ENCODE data around the gene DBT.
A peak's percentile ranks its signal among the peaks of the same experiment; 100 is the strongest.
"Not testable (repeated sequence)": the region's sequence is repeated elsewhere in the genome, so short reads cannot be mapped to it uniquely, and the experiment has no call there.

Gene DBT

GRCh38 chr1:100249537-100250257 lies at the start of gene DBT:
Gene DBT, minus strand, starts transcription at chr1:100249834. Its CDS starts 14 bp downstream, at chr1:100249820.
- DNase-seq (ENCODE audit: low spot score), result peak; percentile 97

DNA sequence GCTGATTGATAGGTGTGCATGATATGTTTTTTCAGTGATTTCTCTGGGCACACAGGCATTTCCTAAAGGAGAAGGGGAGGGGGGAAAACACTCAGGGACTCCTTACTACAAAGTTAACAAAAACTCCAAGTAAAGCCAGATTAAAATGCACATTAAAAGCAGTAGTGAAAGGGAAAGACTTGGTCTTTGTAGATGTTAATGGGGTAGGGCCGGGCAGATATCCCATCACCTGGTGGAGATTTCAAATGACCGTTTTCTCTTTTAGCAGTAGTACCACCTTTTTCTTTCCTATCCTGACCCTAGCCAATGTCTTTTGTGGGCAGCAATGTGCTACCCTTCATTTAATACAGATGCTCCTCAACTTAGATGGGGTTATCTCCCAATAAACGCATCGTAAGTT lies 48.9 kb upstream of the DBT start:
- DNase-seq (ENCODE audit: low spot score), result no peak

GRCh38 chr1:100296997-100297396 lies 47.4 kb upstream of the DBT start:
- DNase-seq (ENCODE audit: low spot score), result not testable (repeated sequence)

DNA sequence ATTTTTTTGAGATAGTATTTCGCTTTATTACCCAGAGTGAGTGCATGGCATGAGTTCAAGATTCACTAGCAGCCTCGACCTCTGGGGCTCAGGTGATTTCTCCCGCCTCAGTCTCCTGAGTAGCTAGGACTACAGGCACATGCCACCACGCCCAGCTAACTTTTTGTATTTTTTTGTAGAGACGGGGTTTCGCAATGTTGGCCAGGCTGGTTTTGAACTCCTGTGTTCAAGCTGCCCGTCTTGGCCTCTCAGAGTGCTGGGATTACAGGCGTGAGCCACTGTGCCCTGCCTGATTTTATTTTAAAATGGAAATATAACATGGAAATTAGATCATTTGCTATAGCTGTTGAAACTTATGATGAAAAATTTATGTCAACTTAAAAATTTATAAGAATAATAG lies 46.5 kb upstream of the DBT start:
- no peak for DNase-seq (ENCODE audit: low spot score)

DNA sequence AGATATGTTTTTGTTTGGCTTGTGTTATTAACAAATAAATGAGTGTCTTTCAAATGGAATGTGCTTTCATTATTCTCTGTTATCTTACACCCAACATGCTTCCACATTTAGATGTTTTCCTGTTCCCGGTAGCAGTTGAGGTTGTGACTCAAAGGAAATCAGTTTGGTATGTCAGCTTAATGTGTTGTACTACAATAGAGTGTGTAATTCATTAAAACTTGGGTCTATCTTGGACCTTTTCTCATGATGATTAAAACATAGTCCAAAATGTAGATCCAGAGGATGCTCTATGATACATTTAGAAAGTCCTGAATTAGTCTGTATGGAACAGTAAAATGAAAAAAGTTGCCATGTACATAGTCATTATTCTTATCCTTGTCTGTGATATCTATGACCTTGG lies 43.1 kb upstream of the DBT start:
- DNase-seq (ENCODE audit: low spot score), result no peak

DNA sequence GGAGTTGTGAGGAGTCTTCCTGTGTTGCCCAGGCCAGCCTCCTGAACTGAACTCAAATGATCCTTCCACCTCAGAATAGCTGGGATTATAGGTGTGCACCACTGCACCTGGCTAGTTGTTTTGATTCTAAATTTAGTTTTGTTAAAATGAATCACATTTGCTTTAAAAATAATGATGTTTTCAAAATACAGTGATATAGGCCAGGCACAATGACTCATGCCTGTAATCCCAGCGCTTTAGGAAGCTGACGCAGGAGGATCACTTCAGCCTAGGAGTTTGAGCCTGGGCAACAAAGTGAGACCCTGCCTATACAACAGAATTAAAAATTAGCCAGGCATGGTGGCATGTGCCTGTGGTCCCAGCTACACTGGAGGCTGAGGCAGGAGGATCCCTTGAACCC lies 40.7 kb upstream of the DBT start:
- no peak for DNase-seq (ENCODE audit: low spot score)

- no peak for DNase-seq (ENCODE audit: low spot score)
These were observed 37.5 kb upstream of the DBT start for GRCh38 chr1:100287162-100287561.

- DNase-seq (ENCODE audit: low spot score), result no peak
These were observed 35.0 kb upstream of the DBT start for GRCh38 chr1:100284591-100284990.

GRCh38 chr1:100279954-100280682 lies 30.5 kb upstream of the DBT start:
- DNase-seq (ENCODE audit: low spot score), result no peak

DNA sequence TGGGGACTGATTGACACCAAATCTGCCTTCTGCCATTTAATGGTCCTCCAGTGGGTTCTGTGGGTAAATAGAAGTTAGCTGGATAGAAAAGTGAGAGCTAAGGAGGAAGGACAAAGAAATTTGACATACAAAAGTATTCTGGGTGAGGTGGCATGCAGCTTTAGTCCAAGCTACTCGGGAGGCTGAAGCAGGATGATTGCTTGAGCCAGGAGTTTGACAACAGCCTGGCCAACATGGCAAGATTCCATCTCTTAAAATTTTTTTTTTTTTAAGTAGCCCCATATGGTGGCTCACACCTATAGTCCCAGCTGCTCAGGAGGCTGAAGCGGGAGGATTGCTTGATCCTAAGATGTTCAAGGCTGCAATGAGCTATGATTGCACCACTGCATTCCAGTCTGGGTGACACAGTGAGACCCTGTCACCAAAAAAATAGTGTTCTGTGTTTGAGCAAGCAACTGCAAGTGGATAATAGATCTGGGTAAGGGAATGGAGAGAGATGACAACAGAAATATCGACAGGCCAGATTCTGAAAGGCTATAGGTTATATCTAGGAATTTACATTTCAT lies 29.8 kb upstream of the DBT start:
- DNase-seq (ENCODE audit: low spot score), result no peak

GRCh38 chr1:100277866-100278265 lies 28.2 kb upstream of the DBT start:
- no peak for DNase-seq (ENCODE audit: low spot score)

- DNase-seq (ENCODE audit: low spot score), result no peak
These were observed 18.6 kb upstream of the DBT start for GRCh38 chr1:100268202-100268601.

DNA sequence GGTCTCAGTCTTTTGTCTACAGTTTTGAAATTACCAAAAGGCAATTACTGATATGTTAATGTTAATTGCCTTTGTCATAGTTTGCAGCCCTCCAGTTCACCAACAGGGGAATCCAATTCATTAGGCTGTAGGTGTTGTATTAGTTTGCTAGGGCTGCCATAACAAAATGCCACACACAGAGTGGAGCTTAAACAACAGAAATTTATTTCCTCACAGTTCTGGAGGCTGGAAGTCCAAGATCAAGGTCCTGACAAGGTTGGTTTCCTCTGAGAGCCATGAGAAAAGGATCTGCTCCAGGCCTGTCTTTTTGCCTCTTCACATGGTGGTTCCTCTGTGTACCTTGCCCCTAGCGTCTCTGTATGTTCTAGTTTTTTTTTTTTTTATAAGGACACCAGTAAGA lies 17.6 kb upstream of the DBT start:
- DNase-seq (ENCODE audit: low spot score), result no peak

DNA sequence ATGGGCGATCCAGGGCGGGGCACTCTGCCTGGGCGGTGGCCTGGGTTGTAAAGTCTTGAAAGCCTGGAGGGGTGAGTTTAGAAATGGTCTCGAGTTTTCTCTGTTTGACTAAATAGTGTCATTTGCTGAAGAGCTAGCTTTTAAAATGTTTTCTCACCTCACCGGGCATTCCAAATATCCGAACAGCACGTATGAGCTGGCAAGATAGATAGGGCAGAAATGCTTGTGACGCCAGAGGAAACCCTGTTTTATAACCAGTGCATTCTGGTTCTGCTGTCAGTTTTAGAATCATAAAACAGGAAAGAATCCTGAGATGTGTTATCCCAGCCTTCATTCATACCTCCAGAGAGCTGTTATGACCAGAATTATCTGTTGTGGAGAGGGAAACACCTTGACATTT lies 17.1 kb upstream of the DBT start:
- no peak for DNase-seq (ENCODE audit: low spot score)

DNA sequence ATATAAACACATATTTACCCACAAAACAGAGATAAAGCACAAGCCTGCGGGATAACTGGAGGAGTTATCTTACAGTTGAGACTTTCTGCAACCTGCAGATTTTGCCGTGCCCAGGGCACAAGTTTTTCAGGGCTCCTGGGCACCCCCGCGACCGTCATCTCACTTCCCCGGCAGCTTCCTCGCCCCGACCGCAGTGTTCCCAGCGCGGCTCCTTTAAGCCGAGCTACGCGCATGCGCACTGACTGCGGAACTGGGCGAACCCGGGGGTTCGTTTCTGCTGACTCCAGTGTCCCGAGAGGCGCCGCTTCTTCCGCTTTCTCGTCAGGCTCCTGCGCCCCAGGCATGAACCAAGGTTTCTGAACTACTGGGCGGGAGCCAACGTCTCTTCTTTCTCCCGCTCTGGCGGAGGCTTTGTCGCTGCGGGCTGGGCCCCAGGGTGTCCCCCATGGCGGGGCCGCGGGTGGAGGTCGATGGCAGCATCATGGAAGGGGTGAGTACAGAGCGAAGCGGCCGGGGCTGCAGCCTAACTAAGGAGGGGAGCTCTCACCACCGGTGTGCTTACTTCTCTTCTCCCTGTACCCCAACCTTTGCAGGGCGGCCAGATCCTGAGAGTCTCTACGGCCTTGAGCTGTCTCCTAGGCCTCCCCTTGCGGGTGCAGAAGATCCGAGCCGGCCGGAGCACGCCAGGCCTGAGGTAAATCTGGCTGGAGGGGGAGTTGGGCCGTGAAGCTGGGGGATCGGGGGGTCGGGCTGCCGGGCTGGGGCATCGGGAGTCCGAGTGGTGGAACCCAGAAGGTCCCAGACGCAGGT lies 16.5 kb upstream of the DBT start, which contains the start of gene RTCA:
RTCA (plus strand) TSS at position 286 of the 810 bp plus-strand sequence; CDS start at position 446, 160 bp downstream.
- DNase-seq (ENCODE audit: low spot score), result peak; percentile 95

DNA sequence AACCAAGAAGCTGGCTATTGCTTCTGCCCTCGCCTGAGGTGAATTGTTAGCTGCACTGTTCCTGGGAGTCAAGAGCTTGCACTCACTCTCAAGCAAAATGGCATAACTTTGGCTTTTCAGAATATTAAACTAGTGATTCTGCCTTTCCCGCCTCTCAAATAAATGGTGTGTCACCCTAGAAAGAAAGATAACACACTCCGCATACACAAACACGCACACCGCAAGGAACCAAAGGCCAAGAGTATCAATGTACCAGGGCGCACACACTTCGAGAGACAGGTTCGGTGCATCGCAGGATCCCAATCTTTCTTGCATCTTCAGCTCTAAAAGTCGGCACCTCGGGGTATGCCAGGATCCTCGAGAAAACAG lies 15.9 kb upstream of the DBT start:
- no peak for DNase-seq (ENCODE audit: low spot score)

DNA sequence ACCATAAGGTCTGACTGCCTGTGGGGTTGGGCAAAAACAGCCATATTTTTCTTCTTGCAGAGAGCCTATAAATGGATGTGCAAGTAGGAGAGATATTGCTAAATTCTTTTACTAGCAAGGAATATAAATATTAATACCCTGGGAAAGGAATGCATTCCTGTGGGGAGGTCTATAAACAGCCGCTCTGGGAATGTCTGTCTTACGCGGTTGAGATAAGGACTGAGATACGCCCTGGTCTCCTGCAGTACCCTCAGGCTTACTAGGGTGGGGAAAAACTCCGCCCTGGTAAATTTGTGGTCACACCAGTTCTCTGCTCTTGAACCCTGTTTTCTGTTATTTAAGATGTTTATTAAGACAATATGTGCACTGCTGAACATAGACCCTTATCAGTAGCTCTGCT lies 14.4 kb upstream of the DBT start:
- not testable (repeated sequence) for DNase-seq (ENCODE audit: low spot score)

GRCh38 chr1:100261686-100262085 lies 12.1 kb upstream of the DBT start:
- no peak for DNase-seq (ENCODE audit: low spot score)

DNA sequence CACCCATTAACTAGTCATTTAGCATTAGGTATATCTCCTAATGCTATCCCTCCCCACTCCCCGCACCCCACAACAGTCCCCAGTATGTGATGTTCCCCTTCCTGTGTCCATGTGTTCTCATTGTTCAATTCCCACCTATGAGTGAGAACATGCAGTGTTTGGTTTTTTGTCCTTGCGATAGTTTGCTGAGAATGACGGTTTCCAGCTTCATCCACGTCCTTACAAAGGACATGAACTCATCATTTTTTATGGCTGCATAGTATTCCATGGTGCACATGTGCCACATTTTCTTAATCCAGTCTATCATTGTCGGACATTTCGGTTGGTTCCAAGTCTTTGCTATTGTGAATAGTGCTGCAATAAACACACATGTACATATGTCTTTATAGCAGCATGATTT lies 8.8 kb upstream of the DBT start:
- DNase-seq (ENCODE audit: low spot score), result not testable (repeated sequence)

GRCh38 chr1:100256273-100256672 lies 6.6 kb upstream of the DBT start:
- not testable (repeated sequence) for DNase-seq (ENCODE audit: low spot score)

DNA sequence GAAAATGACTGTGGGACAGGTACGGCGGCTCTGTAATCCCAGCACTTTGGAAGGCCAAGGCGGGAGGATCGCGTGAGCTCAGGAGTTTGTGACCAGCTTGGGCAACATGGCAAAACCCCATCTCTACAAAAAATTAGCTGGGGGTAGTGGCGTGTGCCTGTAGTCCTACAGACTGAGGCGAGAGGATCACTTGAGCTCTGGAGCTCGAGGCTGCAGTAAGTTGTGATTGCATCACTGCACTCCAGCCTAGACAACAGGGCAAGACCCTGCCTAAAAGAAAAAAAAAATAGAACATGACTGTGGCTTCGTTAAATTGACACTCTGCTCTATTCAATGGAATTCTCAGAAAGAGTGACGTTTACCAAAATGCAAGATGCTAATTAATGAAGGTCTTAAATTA lies 3.9 kb upstream of the DBT start:
- no peak for DNase-seq (ENCODE audit: low spot score)

DNA sequence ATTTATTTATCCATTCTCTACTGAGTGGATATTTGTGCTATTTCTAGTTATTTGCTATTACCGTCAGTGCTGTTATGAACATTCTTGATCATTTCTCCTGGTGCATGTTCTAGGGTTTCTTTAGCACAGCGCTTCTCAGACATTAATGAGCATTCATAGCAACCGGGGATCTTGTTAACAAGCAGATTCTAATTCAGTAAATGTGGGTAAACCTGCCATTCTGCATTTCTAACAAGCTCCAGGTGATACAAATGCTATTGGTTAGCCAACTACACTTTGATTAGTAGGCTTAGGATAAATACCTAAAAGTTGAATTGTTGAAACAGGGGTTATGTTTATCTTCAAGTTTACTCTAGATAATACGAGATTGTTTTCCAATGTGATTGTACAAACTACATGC lies 3.3 kb upstream of the DBT start:
- DNase-seq (ENCODE audit: low spot score), result no peak
